GM23338 (cell line): Measurements from ENCODE around the gene CSNK1E. TPM values are rescaled to one million over a fixed set of nuclear protein-coding genes. Genes with fewer than 3 reads are reported as not detected.

Source experiments
- ATAC-seq: fragments of 200-7000 bp; cut with Tn5 transposase; 3 replicates; pipeline ENCODE4 v1.9.1; 2020
- DNase-seq: peaks from one replicate; pipeline ENCODE4 v3.0.0-alpha.2; 2015; ENCODE audit warnings: low spot score
- H2AFZ ChIP-seq: fragments of 200-600 bp; sonication (generic); 2 replicates; pipeline ENCODE4 v1.8.0; 2016; ENCODE audit warnings: antibody characterized with exemption, mild to moderate bottlenecking, moderate library complexity
- H3F3A ChIP-seq: fragments of 200-600 bp; sonication (generic); replicated peaks from 2 replicates; pipeline ENCODE4 v1.8.0; 2017; ENCODE audit warnings: antibody characterized with exemption, mixed run types, low read depth
- H3K27ac ChIP-seq: fragments of 200-600 bp; sonication (generic); 2 replicates; pipeline ENCODE4 v1.6.1; 2016; ENCODE audit warnings: low read depth
- H3K27me3 ChIP-seq: fragments of 200-600 bp; sonication (generic); 2 replicates; pipeline ENCODE4 v1.8.0; 2016; ENCODE audit warnings: mild to moderate bottlenecking, mixed run types, moderate library complexity; ENCODE audit not compliant: insufficient read depth
- H3K36me3 ChIP-seq: fragments of 200-600 bp; sonication (generic); 2 replicates; pipeline ENCODE4 v1.8.0; 2016; ENCODE audit warnings: mild to moderate bottlenecking; ENCODE audit not compliant: insufficient read depth
- H3K4me1 ChIP-seq: fragments of 200-600 bp; sonication (generic); 2 replicates; pipeline ENCODE4 v1.8.0; 2016; ENCODE audit warnings: mild to moderate bottlenecking, moderate library complexity; ENCODE audit not compliant: insufficient read depth
- H3K4me2 ChIP-seq: fragments of 200-600 bp; sonication (generic); 2 replicates; pipeline ENCODE4 v1.7.1; 2017; ENCODE audit warnings: mixed run types
- H3K4me3 ChIP-seq: fragments of 200-600 bp; sonication (generic); 2 replicates; pipeline ENCODE4 v1.6.1; 2016; ENCODE audit warnings: mixed run types
- H3K79me2 ChIP-seq: fragments of 200-600 bp; sonication (generic); replicated peaks from 2 replicates; pipeline ENCODE4 v1.8.0; 2017; ENCODE audit warnings: mild to moderate bottlenecking; ENCODE audit not compliant: insufficient read depth
- H3K9me2 ChIP-seq: fragments of 200-600 bp; sonication (generic); 2 replicates; pipeline ENCODE4 v1.8.0; 2017; ENCODE audit not compliant: insufficient read depth
- H4K20me1 ChIP-seq: fragments of 200-600 bp; sonication (generic); replicated peaks from 2 replicates; pipeline ENCODE4 v1.8.0; 2017; ENCODE audit warnings: mild to moderate bottlenecking; ENCODE audit not compliant: insufficient read depth
- H3K27ac Mint-ChIP-seq: 2 replicates; pipeline ENCODE4 v1.8.0; 2020; ENCODE audit warnings: inconsistent platforms, mild to moderate bottlenecking, moderate library complexity, mixed read lengths
- H3K27me3 Mint-ChIP-seq: 3 replicates; pipeline ENCODE4 v1.8.0; 2022; ENCODE audit warnings: low read depth, mild to moderate bottlenecking, moderate library complexity, mixed read lengths, inconsistent platforms; ENCODE audit not compliant: insufficient read depth, poor library complexity
- H3K36me3 Mint-ChIP-seq: 3 replicates; pipeline ENCODE4 v1.8.0; 2021; ENCODE audit warnings: low read depth, mild to moderate bottlenecking, inconsistent platforms, moderate library complexity, mixed read lengths
- H3K4me1 Mint-ChIP-seq: 3 replicates; pipeline ENCODE4 v1.8.0; 2020; ENCODE audit warnings: mild to moderate bottlenecking, inconsistent platforms, mixed read lengths
- H3K4me3 Mint-ChIP-seq: 3 replicates; pipeline ENCODE4 v1.8.0; 2021; ENCODE audit warnings: moderate library complexity, mild to moderate bottlenecking, inconsistent platforms, mixed read lengths
- H3K9me3 Mint-ChIP-seq: 3 replicates; pipeline ENCODE4 v1.8.0; 2020; ENCODE audit warnings: moderate library complexity, mild to moderate bottlenecking, inconsistent platforms, mixed read lengths
- CREB1 ChIP-seq: fragments of 250-450 bp; sonication (Bioruptor Pico); IDR thresholded peaks from 2 replicates; pipeline ENCODE4 v1.5.0; 2020; ENCODE audit warnings: low read depth, mild to moderate bottlenecking, moderate library complexity
- CTCF ChIP-seq, 2 experiments: fragments of 200-600 bp in 1 of 2; sonication (generic) in 1 of 2; conservative IDR thresholded peaks; 2 replicates each; pipeline versions ENCODE4 v1.5.1 to v1.6.1; 2016 to 2017; ENCODE audit warnings: antibody characterized with exemption in 2 of 2, low read depth in 2 of 2, mild to moderate bottlenecking in 2 of 2, moderate library complexity in 1 of 2
- ETS1 ChIP-seq: IDR thresholded peaks from 2 replicates; pipeline ENCODE4 v1.6.1; 2016; ENCODE audit warnings: antibody characterized with exemption
- EZH2 ChIP-seq: fragments of 200-600 bp; sonication (generic); IDR thresholded peaks from one replicate; pipeline ENCODE4 v1.8.0; 2017; ENCODE audit warnings: antibody characterized with exemption, mild to moderate bottlenecking, low read depth; ENCODE audit not compliant: unreplicated experiment
- EZH2phosphoT487 ChIP-seq: fragments of 200-600 bp; sonication (generic); IDR thresholded peaks from one replicate; pipeline ENCODE4 v1.8.1; 2018; ENCODE audit warnings: antibody characterized with exemption; ENCODE audit not compliant: unreplicated experiment
- JUNB ChIP-seq: IDR thresholded peaks from one replicate; pipeline ENCODE4 v1.6.1; 2016; ENCODE audit warnings: antibody characterized with exemption; ENCODE audit not compliant: unreplicated experiment
- NANOG ChIP-seq: IDR thresholded peaks from 2 replicates; pipeline ENCODE4 v1.6.1; 2016; ENCODE audit warnings: antibody characterized with exemption, borderline replicate concordance
- POLR2AphosphoS5 ChIP-seq: IDR thresholded peaks from 2 replicates; pipeline ENCODE4 v1.6.1; 2016; ENCODE audit warnings: antibody characterized with exemption, low read depth
- REST ChIP-seq: IDR thresholded peaks from one replicate; pipeline ENCODE4 v1.6.1; 2018; ENCODE audit warnings: antibody characterized with exemption; ENCODE audit not compliant: unreplicated experiment
- STAT1 ChIP-seq: IDR thresholded peaks from one replicate; pipeline ENCODE4 v1.6.1; 2016; ENCODE audit warnings: antibody characterized with exemption; ENCODE audit not compliant: unreplicated experiment
- ZNF114 ChIP-seq: fragments of 250-450 bp; sonication (Bioruptor Pico); IDR thresholded peaks from 2 replicates; pipeline ENCODE4 v1.5.0; 2020; ENCODE audit warnings: mild to moderate bottlenecking, moderate library complexity
- ZNF331 ChIP-seq: fragments of 250-450 bp; sonication (Bioruptor Pico); IDR thresholded peaks from 2 replicates; pipeline ENCODE4 v1.5.0; 2020; ENCODE audit warnings: low read depth, mild to moderate bottlenecking, moderate library complexity
- ZNF462 ChIP-seq: fragments of 250-450 bp; sonication (Bioruptor Pico); IDR thresholded peaks from 2 replicates; pipeline ENCODE4 v1.5.0; 2020; ENCODE audit warnings: mild to moderate bottlenecking, moderate library complexity
- polyA plus RNA-seq: library from polyadenylated mRNA; unstranded; fragments of >200 nt; fragmentation: Nextera tagmentation; extraction: Ambion mirVana; gene quantifications from 2 replicates; pipeline ENCODE4 v1.2.1, GENCODE V29; 2016
- total RNA-seq: library from RNA; depleted of rRNA; stranded (reverse); fragments of >200 nt; shearing (Covaris generic); gene quantifications from 2 replicates; pipeline ENCODE4 v1.2.3, GENCODE V29; 2014

Gene CSNK1E
- total and polyA plus RNA-seq, 2 experiments from 2014 or later: 180 to 259 TPM

GRCh38 chr22:38246692-38247091 is 70.5 kb downstream of the CSNK1E start:
- no peak overlapping the region for H3K27ac Mint-ChIP-seq

More at GRCh38 chr22:38246692-38247091, 70.5 kb downstream of the CSNK1E start:
- H3K27me3 ChIP-seq: no peaks in the 10 kb centered on the region
- DNase-seq (no peak), ATAC-seq (no peak)
- H3K4me3 Mint-ChIP-seq: no peak overlapping the region
- H3K4me3 ChIP-seq: no peak overlapping the region
- peaks cover 24% of the 10 kb centered on the region for H4K20me1 ChIP-seq
- H3F3A ChIP-seq: no peaks in the 10 kb centered on the region
- H3K4me1 ChIP-seq: 0 out of 2 replicates have a peak, but pooled peaks cover 2% of the 10 kb centered on the region
- TF ChIP-seq ZNF114 (CRISPR knock-in tag) (no peak), JUNB (no peak), ZNF462 (no peak), CTCF (conservative IDR thresholded peaks at IDR 0.05; ENCODE audit: low read depth in 2 of 2) (no peak), REST (no peak), ZNF331 (CRISPR knock-in tag) (no peak), CREB1 (CRISPR knock-in tag) (no peak), ETS1 (no peak), NANOG (no peak), POLR2AphosphoS5 (no peak), EZH2phosphoT487 (no peak), STAT1 (no peak), EZH2 (no peak)
- H3K36me3 Mint-ChIP-seq: peaks cover 28% of the 10 kb centered on the region
- H3K79me2 ChIP-seq: peaks cover 36% of the 10 kb centered on the region
- no peak overlapping the region for H3K27ac ChIP-seq
- peaks cover 11% of the 10 kb centered on the region for H3K27me3 Mint-ChIP-seq
- H3K9me3 Mint-ChIP-seq: no peaks in the 10 kb centered on the region
- no peaks in the 10 kb centered on the region for H3K36me3 ChIP-seq
- peaks cover 8% of the 10 kb centered on the region for H3K4me1 Mint-ChIP-seq
- no peak overlapping the region for H2AFZ ChIP-seq
- H3K9me2 ChIP-seq: no peaks in the 10 kb centered on the region
- H3K4me2 ChIP-seq: no peak overlapping the region
